Left renal pelvis (tissue), 4 donors: Measurements from ENCODE around the gene MACROD2. TPM values are rescaled to one million over a fixed set of nuclear protein-coding genes. Genes with fewer than 3 reads are reported as not detected.
A peak's percentile ranks its signal among the peaks of the same experiment; 100 is the strongest.

Source experiments
- DNase-seq, 4 donors: peaks; one replicate each; pipeline ENCODE4 v3.0.0-alpha.2; 2013; ENCODE audit warnings: low read depth in 4 of 4, low spot score in 3 of 4
- polyA plus RNA-seq, 4 donors: library from polyadenylated mRNA; unstranded; fragments of 120-200 nt; gene quantifications; one replicate each; pipeline ENCODE4 v1.2.1, GENCODE V29; 2013; ENCODE audit not compliant: insufficient read length in 4 of 4

The MACROD2 gene
- polyA plus RNA-seq, 4 donors: 7.0 to 17.8 (median 12.7) TPM

- DNase-seq: no peak
Measured at GRCh38 chr20:15406072-15406471, 1410.8 kb downstream of the MACROD2 start.

DNA sequence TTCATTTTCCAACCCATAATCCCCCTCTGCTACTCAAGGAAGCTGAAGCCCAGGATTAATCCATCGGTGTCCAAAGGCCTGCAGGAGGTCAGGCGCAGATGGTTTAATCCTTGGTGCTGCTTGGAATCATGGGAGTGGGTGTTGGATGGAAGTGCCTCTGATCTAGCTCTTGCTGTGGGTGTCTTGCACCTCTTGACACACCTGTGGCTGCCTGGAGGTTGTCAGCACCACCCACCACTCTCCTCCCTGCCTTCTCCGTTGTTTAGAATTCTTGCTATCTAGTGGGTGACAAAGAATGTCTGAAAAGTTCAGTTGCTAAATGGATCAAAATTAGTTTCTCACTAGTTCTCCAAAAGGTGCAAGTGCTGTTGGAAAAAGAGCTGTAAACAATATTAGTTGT, 1416.5 kb downstream of the MACROD2 start:
- DNase-seq: no peak

DNA sequence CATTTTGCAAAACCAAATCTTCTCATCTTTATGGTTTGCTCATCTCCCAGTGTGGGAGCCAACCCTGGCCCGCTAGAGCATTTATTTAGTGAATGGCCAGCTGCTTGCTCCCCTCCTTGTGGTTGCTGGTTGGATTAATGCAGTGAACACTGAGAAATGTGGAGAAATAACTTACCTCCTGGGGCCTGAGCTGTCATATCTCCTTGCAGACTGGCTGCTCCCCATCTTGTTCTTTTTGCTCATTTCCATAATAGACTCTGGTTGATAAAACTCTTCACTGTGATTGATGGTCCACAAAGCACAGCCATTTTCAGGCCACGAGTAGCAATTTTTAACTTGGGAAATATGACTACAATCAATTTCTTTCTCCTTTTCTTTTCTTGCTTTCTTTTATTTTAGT, 1420.6 kb downstream of the MACROD2 start:
- DNase-seq: no peak

- DNase-seq: no peak
Measured at GRCh38 chr20:15419856-15420255, 1424.5 kb downstream of the MACROD2 start.

GRCh38 chr20:15422966-15423365, 1427.7 kb downstream of the MACROD2 start:
- DNase-seq: no peak

DNA sequence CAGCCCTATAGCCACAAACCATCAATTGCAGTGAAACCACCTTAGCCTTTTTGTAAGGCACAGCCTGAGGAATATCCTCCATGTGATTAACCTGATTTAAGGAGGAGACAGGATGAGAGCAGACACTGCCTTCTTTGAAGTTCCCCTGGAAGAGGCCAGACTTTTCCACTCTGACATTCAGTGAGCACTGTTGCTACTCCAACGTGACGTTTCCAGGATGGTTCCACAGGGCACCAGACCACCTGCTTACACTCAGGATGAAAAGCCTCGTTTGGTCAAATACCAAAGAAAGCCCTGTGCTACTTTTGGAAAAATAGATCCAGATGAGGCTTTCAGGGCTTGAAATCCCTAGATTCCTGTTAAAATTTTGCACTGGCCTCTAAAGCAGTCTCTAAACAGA, 1444.2 kb downstream of the MACROD2 start:
- DNase-seq: no peak

DNA sequence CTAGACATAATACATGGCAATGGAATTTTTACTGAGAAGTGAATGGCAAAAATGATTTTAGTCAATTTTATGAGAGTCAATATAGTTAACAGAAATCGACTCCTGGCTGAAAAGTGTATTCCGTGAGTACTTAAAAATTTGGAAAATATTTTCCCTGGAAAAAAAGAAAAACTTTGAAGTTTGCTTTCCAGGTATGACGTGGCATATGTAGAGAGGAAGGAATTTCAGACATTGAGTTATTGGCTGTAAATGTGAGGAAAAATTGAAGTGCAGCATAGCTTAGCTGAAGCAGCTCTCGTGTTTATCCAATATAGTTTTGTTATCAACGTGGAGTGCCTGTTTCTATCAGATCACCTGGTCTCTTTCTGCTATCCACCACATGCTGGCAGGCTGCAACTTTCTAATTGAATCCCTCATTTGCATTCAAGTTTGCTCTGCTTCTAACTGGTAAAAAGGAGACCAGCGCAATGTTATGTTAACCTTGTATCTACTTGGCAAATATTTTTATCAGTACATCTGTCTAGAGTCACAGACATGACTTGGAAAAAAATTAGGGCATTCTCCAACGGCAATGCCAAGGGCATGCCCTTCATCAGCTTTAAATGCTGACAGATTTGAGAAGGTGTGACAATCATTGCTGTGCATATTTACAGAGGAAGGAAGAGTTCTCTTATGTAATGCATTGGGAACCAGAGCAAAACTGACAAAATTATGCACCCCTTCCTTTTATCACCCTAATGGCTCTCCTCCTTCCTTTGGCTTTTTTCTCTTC, 1444.9 kb downstream of the MACROD2 start:
- DNase-seq: no peak

DNA sequence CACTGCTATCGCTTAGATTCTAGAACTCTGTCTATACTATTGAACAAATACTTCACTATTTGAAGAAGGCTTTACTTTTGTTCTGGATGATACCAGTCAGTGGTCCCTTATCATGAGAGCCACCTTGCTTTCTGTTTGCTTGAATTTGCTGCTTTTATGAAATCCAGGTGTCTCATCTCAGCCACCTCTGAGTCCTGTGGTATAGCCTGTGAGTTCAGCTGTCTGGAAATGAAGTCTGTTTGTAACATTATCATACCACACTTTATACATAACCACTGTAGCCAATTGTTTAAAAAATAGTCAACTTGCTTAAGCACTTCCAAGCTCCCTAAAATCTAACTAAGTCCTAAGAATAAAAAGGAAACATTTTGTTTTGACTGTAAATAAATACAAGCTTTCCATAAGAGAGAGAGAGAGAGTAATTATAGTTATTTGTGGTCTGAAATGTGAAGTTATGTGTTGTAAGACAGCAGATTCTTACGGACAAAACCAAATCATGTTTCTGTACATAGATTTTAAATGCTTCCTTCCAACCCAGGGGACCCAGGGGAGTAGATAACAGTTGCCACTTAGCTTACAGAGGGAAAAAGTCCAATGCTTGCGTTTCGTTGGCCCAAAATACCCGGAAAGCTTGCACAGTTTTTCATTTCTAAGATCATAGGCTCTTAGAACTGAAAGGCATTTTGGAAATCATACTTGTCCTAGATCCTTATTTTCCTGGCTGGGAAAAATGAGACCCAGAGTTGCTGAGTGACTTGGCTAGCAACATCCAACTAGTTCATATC, 1449.9 kb downstream of the MACROD2 start:
- DNase-seq: no peak

- peak; percentile 40 to 69 (median 48) for DNase-seq
Measured at GRCh38 chr20:15446373-15446772, 1451.1 kb downstream of the MACROD2 start.

DNA sequence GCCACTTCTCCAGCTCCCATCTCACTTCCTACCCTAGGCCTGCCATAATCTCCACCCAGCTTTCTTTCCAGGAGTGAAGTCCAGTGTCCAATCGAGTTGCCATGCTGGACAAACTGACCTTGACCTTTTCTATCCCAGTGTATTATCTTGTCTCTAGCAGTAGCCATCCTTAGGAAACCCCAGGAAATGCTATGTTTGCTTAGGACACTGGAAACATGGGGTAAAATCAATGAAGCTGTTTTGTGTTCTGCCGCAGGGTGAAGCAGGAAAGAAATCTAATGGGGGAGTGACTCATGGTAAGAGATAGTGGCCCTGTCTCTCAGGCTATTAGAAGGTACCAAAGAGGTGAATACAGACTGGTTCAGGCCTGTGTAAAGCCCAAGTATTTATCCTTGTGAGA, 1452.2 kb downstream of the MACROD2 start:
- no peak for DNase-seq

DNA sequence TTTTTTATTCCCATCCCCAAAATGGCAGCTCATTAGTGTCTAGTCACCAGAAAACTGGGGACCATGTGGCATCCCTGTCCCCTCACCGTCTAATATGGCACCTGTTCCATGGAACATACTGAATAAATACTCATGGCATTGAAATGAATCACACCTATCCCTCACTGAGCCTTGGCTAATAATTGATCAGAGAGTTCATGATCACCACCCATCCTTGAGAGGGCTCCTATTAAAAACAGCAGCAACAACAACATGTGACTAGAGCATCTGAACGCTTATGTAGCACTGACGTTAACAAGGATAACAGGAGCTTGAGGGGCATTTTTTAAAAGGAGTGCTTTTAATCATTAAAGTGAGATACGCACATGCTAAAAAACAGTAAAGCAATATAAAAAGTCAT, 1453.7 kb downstream of the MACROD2 start:
- DNase-seq: no peak

- no peak for DNase-seq
Measured at GRCh38 chr20:15451241-15451640, 1455.9 kb downstream of the MACROD2 start.

GRCh38 chr20:15455279-15455678, 1460.0 kb downstream of the MACROD2 start:
- DNase-seq: no peak

GRCh38 chr20:15461938-15462337, 1466.6 kb downstream of the MACROD2 start:
- DNase-seq: no peak

DNA sequence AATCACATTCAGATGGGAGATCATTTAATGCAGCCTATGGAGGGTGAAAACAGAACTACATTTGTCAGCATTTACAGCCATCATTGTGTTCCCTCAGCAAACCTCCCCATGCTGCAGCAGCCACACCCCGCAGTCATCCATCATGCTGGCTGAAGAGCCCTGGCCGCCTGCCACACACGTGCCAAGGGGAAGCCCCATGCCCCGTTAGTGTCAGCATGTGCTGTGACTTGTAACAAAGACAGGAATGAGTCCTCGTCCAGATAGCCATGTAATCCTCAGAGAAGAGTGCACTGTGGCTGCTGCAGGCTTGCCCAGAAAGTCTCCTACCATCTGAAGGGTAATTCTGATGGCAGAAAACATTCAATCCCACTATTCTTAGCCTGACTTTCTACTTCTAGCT, 1480.2 kb downstream of the MACROD2 start:
- DNase-seq: peak in 1 of 4 donors; percentile 9

DNA sequence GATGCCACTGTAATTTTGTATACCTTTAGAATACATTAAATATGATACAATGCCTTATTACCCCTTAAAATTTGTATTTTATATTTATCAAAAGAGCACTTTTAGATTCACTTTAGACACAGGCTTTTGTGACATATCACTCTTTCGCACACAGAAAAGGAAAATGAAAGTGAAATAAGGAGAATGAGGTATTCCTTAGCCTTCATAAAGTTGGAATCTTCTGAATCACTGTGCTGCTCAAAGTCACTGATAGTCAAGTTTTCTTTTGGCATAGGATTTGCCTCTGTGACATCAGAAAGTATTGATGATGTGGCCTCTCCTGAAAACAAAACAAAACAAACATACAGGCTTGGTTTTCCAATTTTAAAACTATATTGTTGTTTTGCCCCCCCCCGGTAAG, 1480.9 kb downstream of the MACROD2 start:
- DNase-seq: no peak

DNA sequence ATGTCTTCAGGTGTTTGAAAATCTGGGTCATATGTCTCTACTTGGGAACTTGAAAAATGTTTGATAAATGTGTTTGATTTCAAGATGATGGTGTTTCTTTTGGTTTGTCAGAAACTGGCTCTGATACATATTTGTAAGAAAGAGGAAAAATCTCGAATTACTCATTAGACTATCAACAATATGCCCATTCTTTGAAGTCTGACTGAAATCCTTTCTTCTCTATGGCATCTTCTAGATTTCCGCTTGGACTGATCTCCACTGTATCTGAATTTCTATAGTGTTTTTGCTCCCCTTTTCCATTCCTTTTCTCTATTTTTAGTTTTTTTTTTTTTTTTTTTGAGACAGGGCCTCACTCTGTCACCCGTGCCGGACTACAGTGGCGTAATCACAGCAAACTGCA, 1481.5 kb downstream of the MACROD2 start:
- no peak for DNase-seq

GRCh38 chr20:15482525-15482924, 1487.2 kb downstream of the MACROD2 start:
- DNase-seq: no peak

DNA sequence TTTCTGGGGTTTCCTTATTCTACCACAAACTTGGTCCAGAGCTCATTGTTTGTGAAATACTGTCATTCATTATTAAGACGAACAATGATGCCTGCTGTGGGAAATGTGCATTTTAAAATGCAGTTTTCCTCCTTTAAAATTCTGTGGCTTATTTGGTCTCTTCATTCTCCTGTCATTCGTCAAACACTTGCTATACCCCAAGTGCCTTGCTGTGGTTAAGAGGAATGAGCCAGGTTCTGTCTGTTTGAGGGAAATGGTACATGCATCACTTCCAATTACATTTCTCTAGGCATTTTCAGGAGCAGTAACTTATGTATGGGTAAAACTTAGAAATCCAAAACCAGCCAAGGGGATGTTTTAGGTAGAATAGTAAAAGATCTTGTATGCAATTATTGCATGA, 1490.2 kb downstream of the MACROD2 start:
- no peak for DNase-seq

GRCh38 chr20:15487030-15487429, 1491.7 kb downstream of the MACROD2 start:
- no peak for DNase-seq

GRCh38 chr20:15487682-15488081, 1492.4 kb downstream of the MACROD2 start:
- DNase-seq: no peak

DNA sequence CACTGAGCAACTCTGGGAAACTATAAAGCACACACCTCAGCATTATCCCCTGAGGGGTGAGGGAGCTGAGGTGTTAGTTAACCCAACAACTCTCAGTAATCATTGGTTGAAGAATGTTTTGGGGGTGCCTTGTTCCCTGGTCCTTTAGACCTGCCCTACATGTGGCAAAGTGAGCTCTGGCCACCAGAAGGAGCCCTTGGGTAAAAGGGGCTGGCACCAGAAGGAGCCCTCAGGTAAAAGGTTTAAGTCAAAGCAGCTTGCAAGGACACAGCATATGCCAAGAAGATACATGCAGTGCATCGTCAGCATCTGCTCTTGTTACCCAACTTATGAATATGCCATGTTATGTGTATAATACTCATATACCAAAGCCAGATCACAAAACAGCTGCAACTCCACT, 1496.3 kb downstream of the MACROD2 start:
- DNase-seq: no peak
